ENCODE data around the gene HOXC4. TPM values are rescaled to one million over a fixed set of nuclear protein-coding genes. Genes with fewer than 3 reads are reported as not detected.

The HOXC4 gene
- total and polyA plus RNA-seq, 11 donors, result 0.06 to 1.2 (median 0.25) TPM; not detected in 7

- no peak for DNase-seq
- WGBS, 4 donors, result 79 to 85% (median 84%) methylated on average over 1 of the region's 1 CpG
Observed at GRCh38 chr12:54066408-54066807, 12.8 kb downstream of the HOXC4 start.

DNA sequence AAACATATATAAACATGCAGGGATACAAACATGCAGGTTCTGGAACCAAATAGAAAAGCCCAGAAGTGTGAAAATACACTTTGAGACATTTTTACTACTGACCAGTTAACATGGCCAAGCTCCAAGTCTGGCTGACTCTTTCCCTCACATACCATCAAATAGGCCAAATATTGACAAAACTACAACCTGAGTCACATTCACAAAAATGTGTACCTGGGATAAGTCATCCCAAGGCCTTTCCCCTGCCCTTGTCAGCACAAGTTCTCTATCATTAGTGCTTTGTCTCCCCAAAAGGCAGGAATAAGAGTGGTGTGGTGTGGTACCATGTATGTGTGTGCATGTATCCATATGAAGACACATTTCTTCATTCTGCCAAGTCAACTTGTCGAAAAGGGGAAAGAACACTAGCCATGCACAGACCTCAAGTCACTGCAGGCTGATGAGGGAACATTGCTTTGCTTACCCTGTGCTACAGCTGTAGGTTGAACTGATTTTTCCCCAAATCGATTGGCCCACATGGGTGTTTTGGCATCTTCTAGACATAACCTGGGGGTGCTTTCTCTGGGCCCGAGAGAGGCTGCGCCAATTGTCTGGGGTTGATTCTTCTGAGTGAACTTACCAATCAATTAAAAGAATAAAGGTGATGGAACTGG is 14.9 kb downstream of the HOXC4 start:
- 83 to 89% (median 86%) methylated on average over 4 of the region's 4 CpGs for WGBS, 4 donors
- Histone ChIP-seq H3K4me1 (no peaks in the 10 kb centered on the region), H3K9me3 (no peaks in the 10 kb centered on the region), H3K36me3 (no peaks in the 10 kb centered on the region), H3K27me3 (peaks cover 0 to 94% (median 53%) of the 10 kb centered on the region in 9 donors), H3K27ac (no peak overlapping the region), H3K4me3 (no peak overlapping the region)
- ATAC-seq (no peak), DNase-seq (no peak)
- intact Hi-C loops (cut with DNase I), result no loop called here
- no peak for TF ChIP-seq POLR2A (IDR thresholded peaks at IDR 0.05)
- TF ChIP-seq, protein P1, sequence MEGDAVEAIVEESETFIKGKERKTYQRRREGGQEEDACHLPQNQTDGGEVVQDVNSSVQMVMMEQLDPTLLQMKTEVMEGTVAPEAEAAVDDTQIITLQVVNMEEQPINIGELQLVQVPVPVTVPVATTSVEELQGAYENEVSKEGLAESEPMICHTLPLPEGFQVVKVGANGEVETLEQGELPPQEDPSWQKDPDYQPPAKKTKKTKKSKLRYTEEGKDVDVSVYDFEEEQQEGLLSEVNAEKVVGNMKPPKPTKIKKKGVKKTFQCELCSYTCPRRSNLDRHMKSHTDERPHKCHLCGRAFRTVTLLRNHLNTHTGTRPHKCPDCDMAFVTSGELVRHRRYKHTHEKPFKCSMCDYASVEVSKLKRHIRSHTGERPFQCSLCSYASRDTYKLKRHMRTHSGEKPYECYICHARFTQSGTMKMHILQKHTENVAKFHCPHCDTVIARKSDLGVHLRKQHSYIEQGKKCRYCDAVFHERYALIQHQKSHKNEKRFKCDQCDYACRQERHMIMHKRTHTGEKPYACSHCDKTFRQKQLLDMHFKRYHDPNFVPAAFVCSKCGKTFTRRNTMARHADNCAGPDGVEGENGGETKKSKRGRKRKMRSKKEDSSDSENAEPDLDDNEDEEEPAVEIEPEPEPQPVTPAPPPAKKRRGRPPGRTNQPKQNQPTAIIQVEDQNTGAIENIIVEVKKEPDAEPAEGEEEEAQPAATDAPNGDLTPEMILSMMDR (IDR thresholded peaks at IDR 0.05), result no peak

More at GRCh38 chr12:54066408-54066807, 12.8 kb downstream of the HOXC4 start:
- TF ChIP-seq, protein P1 (IDR thresholded peaks at IDR 0.05), result no peak
- no peak for TF ChIP-seq POLR2A (IDR thresholded peaks at IDR 0.05)
- peaks cover 4 to 96% (median 49%) of the 10 kb centered on the region in 9 donors for H3K27me3 ChIP-seq
- no peaks in the 10 kb centered on the region for H3K9me3 ChIP-seq
- no peak overlapping the region for H3K4me3 ChIP-seq
- ATAC-seq, result no peak
- no peaks in the 10 kb centered on the region for H3K4me1 ChIP-seq
- H3K36me3 ChIP-seq, result no peaks in the 10 kb centered on the region
- intact Hi-C loops (cut with DNase I), result no loop called here
- no peak overlapping the region for H3K27ac ChIP-seq

GRCh38 chr12:54071942-54072341 is 18.3 kb downstream of the HOXC4 start:
- no peak for ATAC-seq
- intact Hi-C loops (cut with DNase I), result no loop called here
- Histone ChIP-seq H3K27ac (no peak overlapping the region), H3K27me3 (peaks cover 0 to 93% (median 38%) of the 10 kb centered on the region in 9 donors), H3K4me1 (no peaks in the 10 kb centered on the region), H3K9me3 (no peaks in the 10 kb centered on the region), H3K4me3 (no peak overlapping the region), H3K36me3 (no peaks in the 10 kb centered on the region)
- no peak for DNase-seq
- WGBS, 4 donors, result 17 to 35% (median 25%) methylated on average over 1 of the region's 1 CpG
- TF ChIP-seq, protein P1 (IDR thresholded peaks at IDR 0.05), result no peak
- no peak for TF ChIP-seq POLR2A (IDR thresholded peaks at IDR 0.05)

DNA sequence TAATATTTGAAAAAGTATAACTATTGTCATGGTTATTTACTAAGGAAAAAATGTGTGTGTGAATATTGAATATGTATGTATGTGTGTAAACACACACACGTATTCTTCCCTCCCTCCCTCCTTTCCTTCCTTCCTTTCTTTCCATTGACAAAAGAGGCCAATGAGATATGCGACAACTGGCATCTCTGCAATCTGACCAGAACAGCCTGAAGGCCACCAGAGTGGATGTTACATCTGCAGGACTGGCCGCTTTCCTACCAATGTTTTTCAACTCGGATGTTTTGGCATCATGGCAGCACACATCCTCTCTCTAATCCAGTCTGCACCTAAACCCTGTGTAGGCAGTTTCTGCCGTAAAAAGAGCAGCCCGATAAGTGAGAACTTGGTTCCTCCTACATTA is 20.7 kb downstream of the HOXC4 start:
- intact Hi-C loops (cut with DNase I), result no loop called here
- TF ChIP-seq POLR2A (IDR thresholded peaks at IDR 0.05), result no peak
- ATAC-seq (no peak), DNase-seq (no peak)
- WGBS, 4 donors, result 63 to 73% (median 65%) methylated on average over 6 of the region's 6 CpGs
- Histone ChIP-seq H3K9me3 (no peaks in the 10 kb centered on the region), H3K36me3 (no peaks in the 10 kb centered on the region), H3K4me3 (no peak overlapping the region), H3K27ac (no peak overlapping the region), H3K4me1 (no peaks in the 10 kb centered on the region), H3K27me3 (peaks cover 0 to 96% (median 51%) of the 10 kb centered on the region in 9 donors)

DNA sequence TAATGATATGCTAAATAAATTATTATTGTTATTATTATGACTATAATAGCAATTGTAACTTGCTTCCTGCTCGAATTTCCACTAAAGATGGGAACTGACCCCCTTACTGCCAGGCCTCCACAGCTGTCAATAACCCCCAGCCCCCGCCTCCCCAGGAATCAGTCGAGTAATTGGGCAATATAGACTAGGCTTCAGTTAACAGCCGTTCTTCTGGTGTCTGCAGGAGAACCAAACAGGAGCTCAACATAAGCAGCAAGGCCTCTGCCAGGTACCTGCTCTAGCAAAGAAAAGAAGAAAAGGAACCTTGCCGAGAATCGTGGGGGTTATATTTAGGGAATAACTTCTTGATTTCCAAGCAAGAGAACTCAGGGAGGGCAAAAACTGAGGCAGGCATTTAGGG is 21.8 kb downstream of the HOXC4 start:
- no peaks in the 10 kb centered on the region for H3K9me3 ChIP-seq
- intact Hi-C loops (cut with DNase I), result no loop called here
- H3K27ac ChIP-seq, result no peak overlapping the region
- peaks cover 0 to 96% (median 53%) of the 10 kb centered on the region in 9 donors for H3K27me3 ChIP-seq
- WGBS, 4 donors, result 24 to 32% (median 27%) methylated on average over 6 of the region's 6 CpGs
- H3K36me3 ChIP-seq, result no peaks in the 10 kb centered on the region
- DNase-seq, result no peak
- H3K4me3 ChIP-seq, result no peak overlapping the region
- no peaks in the 10 kb centered on the region for H3K4me1 ChIP-seq
- ATAC-seq, result no peak
- no peak for TF ChIP-seq POLR2A (IDR thresholded peaks at IDR 0.05)
- TF ChIP-seq, protein P1 (IDR thresholded peaks at IDR 0.05), result no peak
